Kidney (tissue), 14 donors: Measurements from ENCODE around the gene TAS1R3. TPM values are rescaled to one million over a fixed set of nuclear protein-coding genes. Genes with fewer than 3 reads are reported as not detected.

ENCODE experiments used
- DNase-seq, 5 donors: peaks; one replicate each; pipeline ENCODE4 v3.0.0-alpha.2; 2013 to 2020
- FAIRE-seq: peaks from 2 replicates; lab custom pipeline; 2012; peaks lifted over from hg19 to GRCh38; lab: Jason Lieb, UNC
- H3K27ac ChIP-seq, 2 donors: one replicate each; pipeline ENCODE4 v1.7.0; 2013; ENCODE audit warnings: low read depth in 2 of 2, low read length in 2 of 2, inconsistent platforms in 1 of 2
- H3K27me3 ChIP-seq: one replicate; pipeline ENCODE4 v1.7.1; 2013; ENCODE audit warnings: low read length, inconsistent platforms; ENCODE audit not compliant: control insufficient read depth, insufficient read depth
- H3K36me3 ChIP-seq, 3 donors: one replicate each; pipeline versions ENCODE4 v1.7.0 to v1.7.1; 2013; ENCODE audit warnings: low read length in 3 of 3, control low read depth in 1 of 3, inconsistent platforms in 1 of 3; ENCODE audit not compliant: insufficient read depth in 3 of 3, control insufficient read depth in 2 of 3
- H3K4me1 ChIP-seq, 3 donors: one replicate each; pipeline versions ENCODE4 v1.7.0 to v1.7.1; 2013; ENCODE audit warnings: low read length in 3 of 3, inconsistent platforms in 1 of 3, low read depth in 1 of 3; ENCODE audit not compliant: control insufficient read depth in 2 of 3, insufficient read depth in 2 of 3
- H3K4me3 ChIP-seq, 3 donors: one replicate each; pipeline versions ENCODE4 v1.7.0 to v1.8.1; 2013; ENCODE audit warnings: low read length in 3 of 3, control low read depth in 1 of 3, inconsistent platforms in 1 of 3
- H3K9ac ChIP-seq, 3 donors: one replicate each; pipeline versions ENCODE4 v1.7.0 to v1.7.1; 2013; ENCODE audit warnings: low read length in 3 of 3, control low read depth in 1 of 3, inconsistent platforms in 1 of 3
- H3K9me3 ChIP-seq, 3 donors: one replicate each; pipeline versions ENCODE4 v1.7.0 to v1.7.1; 2013; ENCODE audit warnings: low read length in 3 of 3, control low read depth in 1 of 3, inconsistent platforms in 1 of 3; ENCODE audit not compliant: control insufficient read depth in 2 of 3, insufficient read depth in 1 of 3
- intact Hi-C: fragments of 100-400 bp; cut with DNase I; formaldehyde crosslinking; loops from one replicate; pipeline ENCODE4 v1.11.1; 2022
- polyA plus RNA-seq: library from polyadenylated mRNA; stranded (reverse); fragments of 350-450 nt; fragmentation: Illumina TruSeq; extraction: RNeasy Lipid Tissue Mini Kit (QIAGEN cat#74804); gene quantifications from one replicate; pipeline ENCODE4 v1.2.3, GENCODE V29; 2014; ENCODE audit warnings: low read depth, low replicate concordance; ENCODE audit not compliant: insufficient read depth
- total RNA-seq: library from RNA; stranded (reverse); fragmentation: NEBNext Ultra II Directional; extraction: Animal tissue kit (Norgen Biotek cat#: 25700); gene quantifications from one replicate; pipeline ENCODE4 v1.2.1, GENCODE V29; 2021
- TF ChIP-seq, protein P1 (sequence below): IDR thresholded peaks from 3 replicates; pipeline ENCODE4 v1.5.1; 2012; ENCODE audit warnings: mild to moderate bottlenecking, moderate library complexity, borderline replicate concordance; ENCODE audit not compliant: insufficient read depth; ENCODE audit errors: extremely low read depth
- donor health status: control.
- donor health status: control.
- donor health status: control.
- donor health status: control.
- donor health status: control.
- donor health status: DM: yes; HTN: yes; CAD: no.
- donor health status: Normal renal cell carcinoma (clear cell type).

TAS1R3 gene
- total and polyA plus RNA-seq, 2 donors from 2014 or later, result 0.15 to 1.3 TPM

GRCh38 chr1:1345384-1345783, 14.3 kb downstream of the TAS1R3 start:
- no peak for FAIRE-seq
- intact Hi-C loops, result no loop called here
- peaks cover 4 to 11% (median 11%) of the 10 kb centered on the region in 3 donors for H3K36me3 ChIP-seq
- H3K27me3 ChIP-seq, result no peaks in the 10 kb centered on the region
- no peak overlapping the region for H3K9ac ChIP-seq
- no peak overlapping the region for H3K4me3 ChIP-seq
- H3K4me1 ChIP-seq, result peaks cover 0 to 24% (median 0%) of the 10 kb centered on the region in 3 donors
- no peaks in the 10 kb centered on the region for H3K9me3 ChIP-seq
- TF ChIP-seq, protein P1, sequence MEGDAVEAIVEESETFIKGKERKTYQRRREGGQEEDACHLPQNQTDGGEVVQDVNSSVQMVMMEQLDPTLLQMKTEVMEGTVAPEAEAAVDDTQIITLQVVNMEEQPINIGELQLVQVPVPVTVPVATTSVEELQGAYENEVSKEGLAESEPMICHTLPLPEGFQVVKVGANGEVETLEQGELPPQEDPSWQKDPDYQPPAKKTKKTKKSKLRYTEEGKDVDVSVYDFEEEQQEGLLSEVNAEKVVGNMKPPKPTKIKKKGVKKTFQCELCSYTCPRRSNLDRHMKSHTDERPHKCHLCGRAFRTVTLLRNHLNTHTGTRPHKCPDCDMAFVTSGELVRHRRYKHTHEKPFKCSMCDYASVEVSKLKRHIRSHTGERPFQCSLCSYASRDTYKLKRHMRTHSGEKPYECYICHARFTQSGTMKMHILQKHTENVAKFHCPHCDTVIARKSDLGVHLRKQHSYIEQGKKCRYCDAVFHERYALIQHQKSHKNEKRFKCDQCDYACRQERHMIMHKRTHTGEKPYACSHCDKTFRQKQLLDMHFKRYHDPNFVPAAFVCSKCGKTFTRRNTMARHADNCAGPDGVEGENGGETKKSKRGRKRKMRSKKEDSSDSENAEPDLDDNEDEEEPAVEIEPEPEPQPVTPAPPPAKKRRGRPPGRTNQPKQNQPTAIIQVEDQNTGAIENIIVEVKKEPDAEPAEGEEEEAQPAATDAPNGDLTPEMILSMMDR, result no peak
- no peak overlapping the region for H3K27ac ChIP-seq
- no peak for DNase-seq

DNA sequence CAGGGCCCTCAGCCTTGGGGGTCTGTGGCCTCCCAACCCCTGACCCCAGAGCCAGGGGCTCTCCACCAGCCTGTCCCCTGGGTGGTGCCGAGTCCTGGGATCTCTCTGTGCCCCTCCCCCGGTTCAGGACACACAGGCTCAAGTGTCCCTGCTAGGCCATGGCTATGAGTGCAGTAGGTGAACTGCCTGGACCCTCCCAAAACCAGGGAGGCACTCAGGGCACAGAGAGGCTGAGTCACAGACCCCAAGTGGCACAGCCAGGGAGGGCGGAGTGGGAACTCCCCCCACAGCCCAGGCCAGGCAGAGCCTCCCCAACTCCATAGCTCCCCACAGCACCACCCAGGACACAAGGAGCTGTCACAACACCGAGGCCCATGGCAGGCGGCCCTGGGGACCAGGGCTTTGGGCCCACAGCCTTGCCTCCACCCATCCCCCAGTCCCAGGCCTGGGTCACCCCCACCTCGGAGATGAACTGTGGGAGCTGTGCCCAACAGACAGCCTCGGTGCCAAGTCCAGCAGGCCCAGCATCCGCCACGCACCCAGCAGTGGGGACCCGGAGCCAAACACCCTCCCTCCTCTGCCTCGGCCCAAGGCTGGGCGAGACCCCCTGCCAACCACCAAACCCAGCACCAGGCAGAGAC, 14.9 kb downstream of the TAS1R3 start:
- FAIRE-seq (no peak), DNase-seq (no peak)
- H3K27ac ChIP-seq, result no peak overlapping the region
- H3K9me3 ChIP-seq, result no peaks in the 10 kb centered on the region
- peaks cover 0 to 24% (median 0%) of the 10 kb centered on the region in 3 donors for H3K4me1 ChIP-seq
- intact Hi-C loops, result no loop called here
- TF ChIP-seq, protein P1, result no peak
- no peak overlapping the region for H3K9ac ChIP-seq
- H3K4me3 ChIP-seq, result no peak overlapping the region
- no peaks in the 10 kb centered on the region for H3K27me3 ChIP-seq
- peaks cover 4 to 5% (median 5%) of the 10 kb centered on the region in 3 donors for H3K36me3 ChIP-seq

- H3K27me3 ChIP-seq, result no peaks in the 10 kb centered on the region
- TF ChIP-seq, protein P1, result no peak
- FAIRE-seq (no peak), DNase-seq (no peak)
- intact Hi-C loops, result no loop called here
- no peak overlapping the region for H3K27ac ChIP-seq
- peaks cover 0 to 24% (median 0%) of the 10 kb centered on the region in 3 donors for H3K4me1 ChIP-seq
- H3K36me3 ChIP-seq, result peaks cover 0 to under 1% (median 0%) of the 10 kb centered on the region in 3 donors
- H3K4me3 ChIP-seq, result no peak overlapping the region
- H3K9ac ChIP-seq, result no peak overlapping the region
- no peaks in the 10 kb centered on the region for H3K9me3 ChIP-seq
These were observed 15.4 kb downstream of the TAS1R3 start for GRCh38 chr1:1346501-1346890.
